ENCODE measurements around the gene BMP2K. TPM values are rescaled to one million over a fixed set of nuclear protein-coding genes. Genes with fewer than 3 reads are reported as not detected.

The BMP2K gene
- total RNA-seq, 1 donor = 85.1 TPM

- TF ChIP-seq CTCF (IDR thresholded peaks at IDR 0.05; ENCODE audit: insufficient read depth, low read length) = no peak
- peak overlapping the region; percentile 92 for H3K4me3 ChIP-seq (ENCODE audit: low read depth, low read length)
- peak; percentile 60 for DNase-seq (ENCODE audit: low read depth)
Measured at GRCh38 chr4:78776729-78777575, 802 bp downstream of the BMP2K start.

- TF ChIP-seq CTCF (IDR thresholded peaks at IDR 0.05; ENCODE audit: insufficient read depth, low read length) = no peak
- DNase-seq (ENCODE audit: low read depth) = no peak
- peak overlapping the region; percentile 92 for H3K4me3 ChIP-seq (ENCODE audit: low read depth, low read length)
Measured at GRCh38 chr4:78777576-78777940, 1.4 kb downstream of the BMP2K start.

GRCh38 chr4:78778530-78778929, 2.4 kb downstream of the BMP2K start:
- no peak for DNase-seq (ENCODE audit: low read depth)
- peak overlapping the region; percentile 92 for H3K4me3 ChIP-seq (ENCODE audit: low read depth, low read length)
- TF ChIP-seq CTCF (IDR thresholded peaks at IDR 0.05; ENCODE audit: insufficient read depth, low read length) = no peak

GRCh38 chr4:78779280-78779679, 3.1 kb downstream of the BMP2K start:
- no peak for DNase-seq (ENCODE audit: low read depth)
- no peak overlapping the region for H3K4me3 ChIP-seq (ENCODE audit: low read depth, low read length)
- no peak for TF ChIP-seq CTCF (IDR thresholded peaks at IDR 0.05; ENCODE audit: insufficient read depth, low read length)

- no peak overlapping the region for H3K4me3 ChIP-seq (ENCODE audit: low read depth, low read length)
- TF ChIP-seq CTCF (IDR thresholded peaks at IDR 0.05; ENCODE audit: insufficient read depth, low read length) = no peak
- DNase-seq (ENCODE audit: low read depth) = no peak
Measured at GRCh38 chr4:78780093-78780492, 3.9 kb downstream of the BMP2K start.

- no peak overlapping the region for H3K4me3 ChIP-seq (ENCODE audit: low read depth, low read length)
- DNase-seq (ENCODE audit: low read depth) = no peak
- TF ChIP-seq CTCF (IDR thresholded peaks at IDR 0.05; ENCODE audit: insufficient read depth, low read length) = no peak
Measured at GRCh38 chr4:78781139-78781538, 5.0 kb downstream of the BMP2K start.

- DNase-seq (ENCODE audit: low read depth) = no peak
- no peak for TF ChIP-seq CTCF (IDR thresholded peaks at IDR 0.05; ENCODE audit: insufficient read depth, low read length)
Measured at GRCh38 chr4:78781924-78782323, 5.8 kb downstream of the BMP2K start.

More at GRCh38 chr4:78781924-78782323, 5.8 kb downstream of the BMP2K start:
- H3K4me3 ChIP-seq (ENCODE audit: low read depth, low read length) = no peak overlapping the region

Measured in fibroblast of the aortic adventitia (primary cell).